ENCODE results near the gene IER2. TPM values are rescaled to one million over a fixed set of nuclear protein-coding genes. Genes with fewer than 3 reads are reported as not detected.

IER2 gene
- total RNA-seq, 2 donors from 2014 or later: 83.4 to 116 TPM

- intact Hi-C loops (cut with DNase I): no loop called here
- no peaks in the 10 kb centered on the region for H3K36me3 ChIP-seq
- no peak for DNase-seq
- no peaks in the 10 kb centered on the region for H3K27me3 ChIP-seq
- peaks cover 11% of the 10 kb centered on the region for H3K4me1 ChIP-seq
- no peak for TF ChIP-seq CTCF (IDR thresholded peaks at IDR 0.05)
- H3K4me3 ChIP-seq: no peak overlapping the region
- H3K27ac ChIP-seq: no peak overlapping the region
- no peaks in the 10 kb centered on the region for H3K9me3 ChIP-seq
- no peak overlapping the region for H3K9ac ChIP-seq (ENCODE audit: low read depth in 2 of 2, low read length in 2 of 2)
Measured at GRCh38 chr19:13120817-13121216, 29.4 kb upstream of the IER2 start.

GRCh38 chr19:13121551-13122274 lies 28.5 kb upstream of the IER2 start:
- Histone ChIP-seq H3K9ac (ENCODE audit: low read depth in 2 of 2, low read length in 2 of 2) (no peak overlapping the region), H3K4me1 (peaks cover 7% of the 10 kb centered on the region), H3K9me3 (no peaks in the 10 kb centered on the region), H3K4me3 (no peak overlapping the region), H3K36me3 (no peaks in the 10 kb centered on the region), H3K27me3 (no peaks in the 10 kb centered on the region), H3K27ac (no peak overlapping the region)
- no peak for DNase-seq
- intact Hi-C loops (cut with DNase I): no loop called here
- no peak for TF ChIP-seq CTCF (IDR thresholded peaks at IDR 0.05)

- H3K4me1 ChIP-seq: peaks cover 7% of the 10 kb centered on the region
- no peaks in the 10 kb centered on the region for H3K27me3 ChIP-seq
- no peak overlapping the region for H3K27ac ChIP-seq
- no peak for TF ChIP-seq CTCF (IDR thresholded peaks at IDR 0.05)
- intact Hi-C loops (cut with DNase I): no loop called here
- DNase-seq: no peak
- no peaks in the 10 kb centered on the region for H3K36me3 ChIP-seq
- H3K9me3 ChIP-seq: no peaks in the 10 kb centered on the region
- H3K9ac ChIP-seq (ENCODE audit: low read depth in 2 of 2, low read length in 2 of 2): no peak overlapping the region
- no peak overlapping the region for H3K4me3 ChIP-seq
Measured at GRCh38 chr19:13122275-13122878, 27.8 kb upstream of the IER2 start.

- Histone ChIP-seq H3K4me3 (no peak overlapping the region), H3K9me3 (no peaks in the 10 kb centered on the region), H3K27ac (no peak overlapping the region), H3K36me3 (no peaks in the 10 kb centered on the region), H3K9ac (ENCODE audit: low read depth in 2 of 2, low read length in 2 of 2) (no peak overlapping the region), H3K4me1 (peaks cover 7% of the 10 kb centered on the region), H3K27me3 (no peaks in the 10 kb centered on the region)
- no peak for DNase-seq
- intact Hi-C loops (cut with DNase I): no loop called here
- TF ChIP-seq CTCF (IDR thresholded peaks at IDR 0.05): no peak
Measured at GRCh38 chr19:13122980-13123957, 26.9 kb upstream of the IER2 start.

- TF ChIP-seq CTCF (IDR thresholded peaks at IDR 0.05): no peak
- no peak for DNase-seq
- H3K9ac ChIP-seq (ENCODE audit: low read depth in 2 of 2, low read length in 2 of 2): no peak overlapping the region
- H3K4me1 ChIP-seq: no peaks in the 10 kb centered on the region
- intact Hi-C loops (cut with DNase I): no loop called here
- H3K27me3 ChIP-seq: no peaks in the 10 kb centered on the region
- H3K9me3 ChIP-seq: no peaks in the 10 kb centered on the region
- no peak overlapping the region for H3K4me3 ChIP-seq
- H3K27ac ChIP-seq: no peak overlapping the region
- H3K36me3 ChIP-seq: no peaks in the 10 kb centered on the region
Measured at GRCh38 chr19:13127051-13127450, 23.2 kb upstream of the IER2 start.
